Esophagus muscularis mucosa (tissue), 4 donors: ENCODE data around the gene FAM193A. TPM values are rescaled to one million over a fixed set of nuclear protein-coding genes. Genes with fewer than 3 reads are reported as not detected.

Experiments used
- DNase-seq: peaks from one replicate; pipeline ENCODE4 v3.0.0-alpha.2; 2017; ENCODE audit errors: extremely low spot score
- H3K27ac ChIP-seq, 4 donors: fragments of 200-600 bp; sonication (generic); replicated peaks in 1 of 4; 1 replicate in 3 of 4; 2 replicates in 1 of 4; pipeline ENCODE4 v1.5.1; 2016 to 2019; ENCODE audit warnings: mild to moderate bottlenecking in 1 of 4
- H3K27me3 ChIP-seq, 4 donors: fragments of 200-600 bp; sonication (generic); one replicate each; pipeline versions ENCODE4 v1.5.1 to v1.6.0; 2016 to 2019
- H3K36me3 ChIP-seq, 4 donors: fragments of 200-600 bp; sonication (generic); one replicate each; pipeline ENCODE4 v1.5.1; 2016 to 2019
- H3K4me1 ChIP-seq, 4 donors: fragments of 200-600 bp; sonication (generic); one replicate each; pipeline ENCODE4 v1.5.1; 2016 to 2019
- H3K4me3 ChIP-seq, 4 donors: fragments of 200-600 bp; sonication (generic); 1 replicate in 2 of 4; 2 replicates in 2 of 4; pipeline ENCODE4 v1.5.1; 2016 to 2019; ENCODE audit warnings: mild to moderate bottlenecking in 4 of 4, moderate library complexity in 1 of 4
- H3K9me3 ChIP-seq, 4 donors: fragments of 200-600 bp; sonication (generic); 1 replicate in 3 of 4; 2 replicates in 1 of 4; pipeline ENCODE4 v1.5.1; 2016 to 2019
- CTCF ChIP-seq, 3 experiments: fragments of 200-600 bp in 2 of 3; fragments of 450-650 bp in 1 of 3; sonication (generic) in 2 of 3; IDR thresholded peaks; one replicate each; pipeline ENCODE4 v1.5.1; 2017 to 2019; ENCODE audit warnings: antibody characterized with exemption in 3 of 3, mild to moderate bottlenecking in 2 of 3, moderate library complexity in 1 of 3
- EP300 ChIP-seq: sonication (generic); formaldehyde crosslinking; IDR thresholded peaks from one replicate; pipeline ENCODE4 v1.6.1; 2017; ENCODE audit warnings: antibody characterized with exemption
- POLR2A ChIP-seq: fragments of 450-650 bp; IDR thresholded peaks from one replicate; pipeline ENCODE4 v1.6.1; 2017; ENCODE audit warnings: antibody characterized with exemption, moderate library complexity, mild to moderate bottlenecking, low read depth
- POLR2AphosphoS5 ChIP-seq, 2 donors: sonication (generic); formaldehyde crosslinking; IDR thresholded peaks; one replicate each; pipeline ENCODE4 v1.6.1; 2017; ENCODE audit warnings: antibody characterized with exemption in 2 of 2
- WGBS: methylation state at CpG from one replicate; pipeline ENCODE4 v1.1.5; 2018; 5-methylcytosine and 5-hydroxymethylcytosine counted together
- intact Hi-C: fragments of 100-400 bp; cut with DNase I; formaldehyde crosslinking; loops from one replicate; pipeline ENCODE4 v1.15.1; 2023
- total RNA-seq, 4 donors: library from RNA; depleted of rRNA; stranded (reverse); fragments of >200 nt; gene quantifications; one replicate each; pipeline versions ENCODE4 v1.1.0 to v1.2.1, GENCODE V29; 2016

The FAM193A gene
- total RNA-seq, 4 donors from 2014 or later, result 20.0 to 30.6 (median 24.6) TPM

DNA sequence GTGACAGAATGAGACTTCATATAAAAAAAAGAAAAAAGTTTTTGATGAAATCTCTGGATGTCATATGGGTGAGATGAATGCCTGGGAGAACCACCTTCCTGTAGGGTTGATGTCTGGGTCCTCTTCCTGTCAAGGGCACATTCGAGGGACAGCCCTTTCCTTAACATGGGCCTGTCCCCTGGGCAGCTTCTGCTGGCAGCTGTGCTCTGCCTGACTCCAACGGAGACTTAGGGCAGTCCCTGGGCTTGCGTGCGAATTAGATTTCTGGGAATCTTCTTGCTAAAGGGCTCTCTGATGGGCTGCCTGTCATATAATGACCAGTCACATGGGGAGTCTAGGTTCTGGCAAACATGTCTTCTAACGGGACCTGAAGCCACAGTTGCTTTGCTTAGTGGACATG is 179.0 kb downstream of the FAM193A start:
- 58% methylated on average over 2 of the region's 5 CpGs for WGBS
- DNase-seq, result no peak
- intact Hi-C loops, result no loop called here
- no peak overlapping the region for H3K4me3 ChIP-seq
- H3K36me3 ChIP-seq, result peaks cover 19 to 50% (median 40%) of the 10 kb centered on the region in 4 donors
- no peaks in the 10 kb centered on the region for H3K9me3 ChIP-seq
- peaks cover 20 to 29% (median 24%) of the 10 kb centered on the region in 4 donors for H3K4me1 ChIP-seq
- no peaks in the 10 kb centered on the region for H3K27me3 ChIP-seq
- H3K27ac ChIP-seq, result no peak overlapping the region
- TF ChIP-seq EP300 (no peak), CTCF (IDR thresholded peaks at IDR 0.05) (no peak), POLR2AphosphoS5 (IDR thresholded peaks at IDR 0.05) (no peak), POLR2A (no peak)

DNA sequence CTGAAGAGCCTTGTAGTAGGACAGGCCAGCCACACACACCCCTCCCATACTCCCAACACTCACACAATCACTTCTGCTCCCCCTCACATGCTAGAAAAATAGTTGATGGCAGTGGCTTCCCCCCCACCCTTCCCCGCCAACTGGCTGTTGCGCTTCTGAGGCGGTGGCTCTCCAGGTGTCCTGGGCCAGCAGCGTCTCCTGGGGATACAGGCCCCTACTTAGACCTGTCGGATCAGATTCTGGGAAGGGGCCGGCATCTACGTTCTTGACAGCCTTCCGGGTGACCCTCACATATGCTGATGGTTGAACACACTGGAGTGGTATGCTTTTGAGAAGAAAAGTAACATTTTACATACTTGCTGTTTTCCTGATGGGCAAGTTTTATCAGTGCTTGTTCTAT is 179.8 kb downstream of the FAM193A start:
- intact Hi-C loops, result no loop called here
- WGBS, result 87% methylated on average over 7 of the region's 8 CpGs
- no peak for DNase-seq
- TF ChIP-seq CTCF (IDR thresholded peaks at IDR 0.05), result no peak
- TF ChIP-seq POLR2AphosphoS5 (IDR thresholded peaks at IDR 0.05), result no peak
- no peak for TF ChIP-seq EP300
- TF ChIP-seq POLR2A, result no peak
- Histone ChIP-seq H3K36me3 (peaks cover 19 to 51% (median 45%) of the 10 kb centered on the region in 4 donors), H3K9me3 (no peaks in the 10 kb centered on the region), H3K27ac (no peak overlapping the region), H3K4me1 (peaks cover 20 to 29% (median 24%) of the 10 kb centered on the region in 4 donors), H3K4me3 (no peak overlapping the region), H3K27me3 (no peaks in the 10 kb centered on the region)

DNA sequence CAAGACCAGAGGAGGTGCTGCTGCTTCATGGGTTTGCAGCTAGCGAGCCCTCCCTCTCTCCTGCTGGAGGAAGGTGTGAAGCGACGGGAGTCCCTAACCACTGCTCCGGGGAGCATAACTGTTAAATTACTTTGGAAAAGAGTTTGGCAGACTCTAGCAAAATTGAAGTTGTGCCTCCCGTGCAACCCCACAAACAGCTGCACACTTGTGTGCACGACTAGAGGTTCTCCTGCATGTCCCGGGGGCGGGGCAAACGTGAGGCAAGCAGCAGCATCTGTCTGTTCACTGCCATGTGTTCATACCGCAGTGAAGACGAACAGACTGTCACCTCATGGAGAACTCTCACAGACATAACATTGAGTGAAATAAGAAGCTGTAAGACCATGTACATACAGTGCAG is 185.1 kb downstream of the FAM193A start:
- Histone ChIP-seq H3K4me1 (no peaks in the 10 kb centered on the region), H3K36me3 (peaks cover 13 to 72% (median 61%) of the 10 kb centered on the region in 4 donors), H3K9me3 (no peaks in the 10 kb centered on the region), H3K27me3 (no peaks in the 10 kb centered on the region), H3K27ac (no peak overlapping the region), H3K4me3 (no peak overlapping the region)
- WGBS, result 79% methylated on average over 10 of the region's 11 CpGs
- TF ChIP-seq POLR2AphosphoS5 (IDR thresholded peaks at IDR 0.05) (no peak), POLR2A (no peak), EP300 (no peak), CTCF (IDR thresholded peaks at IDR 0.05) (no peak)
- DNase-seq, result no peak
- intact Hi-C loops, result no loop called here

GRCh38 chr4:2722033-2722432 is 185.6 kb downstream of the FAM193A start:
- H3K27me3 ChIP-seq, result no peaks in the 10 kb centered on the region
- TF ChIP-seq EP300, result no peak
- no peak for TF ChIP-seq POLR2AphosphoS5 (IDR thresholded peaks at IDR 0.05)
- no peak for TF ChIP-seq POLR2A
- no peak for TF ChIP-seq CTCF (IDR thresholded peaks at IDR 0.05)
- H3K4me1 ChIP-seq, result no peaks in the 10 kb centered on the region
- no peaks in the 10 kb centered on the region for H3K9me3 ChIP-seq
- H3K4me3 ChIP-seq, result no peak overlapping the region
- no peak for DNase-seq
- intact Hi-C loops, result no loop called here
- H3K36me3 ChIP-seq, result peaks cover 10 to 70% (median 56%) of the 10 kb centered on the region in 4 donors
- H3K27ac ChIP-seq, result no peak overlapping the region
- 95% methylated on average over 7 of the region's 9 CpGs for WGBS

DNA sequence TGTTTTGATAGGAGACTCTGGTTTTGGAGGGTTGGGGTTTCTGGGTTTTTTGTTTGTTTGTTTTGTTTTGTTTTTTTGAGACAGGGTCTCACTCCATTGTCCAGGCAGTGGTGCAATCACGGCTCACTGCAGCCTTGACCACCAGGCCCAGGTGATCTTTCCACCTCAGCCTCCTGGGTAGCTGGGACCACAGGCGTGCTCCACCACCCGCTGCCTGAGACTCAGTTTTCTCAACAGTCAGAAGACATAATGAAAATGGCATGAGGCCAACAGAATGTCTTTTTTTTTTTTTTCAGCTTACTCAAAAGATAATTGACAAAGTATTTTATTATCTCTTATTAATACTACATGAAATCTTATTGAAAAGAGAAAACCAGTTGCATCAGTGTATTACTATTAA is 187.3 kb downstream of the FAM193A start:
- no peak overlapping the region for H3K27ac ChIP-seq
- no peak for DNase-seq
- H3K27me3 ChIP-seq, result no peaks in the 10 kb centered on the region
- TF ChIP-seq POLR2A (no peak), CTCF (IDR thresholded peaks at IDR 0.05) (no peak), POLR2AphosphoS5 (IDR thresholded peaks at IDR 0.05) (no peak), EP300 (no peak)
- WGBS, result 98% methylated on average over 3 of the region's 3 CpGs
- intact Hi-C loops, result no loop called here
- no peak overlapping the region for H3K4me3 ChIP-seq
- H3K4me1 ChIP-seq, result no peaks in the 10 kb centered on the region
- H3K36me3 ChIP-seq, result peaks cover 7 to 73% (median 51%) of the 10 kb centered on the region in 4 donors
- no peaks in the 10 kb centered on the region for H3K9me3 ChIP-seq
